DND-41 (cell line): ENCODE measurements around the gene CPNE6.
"Not testable (repeated sequence)": the region's sequence is repeated elsewhere in the genome, so short reads cannot be mapped to it uniquely, and the experiment has no call there.

Experiments used
- ATAC-seq: fragments of 200-7000 bp; cut with Tn5 transposase; 3 replicates; pipeline ENCODE4 v1.9.1; 2021; ENCODE audit warnings: low read depth; ENCODE audit not compliant: insufficient read depth
- DNase-seq: peaks from one replicate; pipeline ENCODE4 v3.0.0-alpha.2; 2020
- H2AFZ ChIP-seq: 2 replicates; pipeline ENCODE4 v1.6.0; 2012; ENCODE audit warnings: low read depth, low read length
- H3K27ac ChIP-seq: 2 replicates; pipeline ENCODE4 v1.5.1; 2012; ENCODE audit warnings: low read length, inconsistent platforms
- H3K27me3 ChIP-seq: fragments of 200-600 bp; sonication (generic); 2 replicates; pipeline ENCODE4 v1.6.0; 2012; ENCODE audit warnings: low read length, mild to moderate bottlenecking, inconsistent platforms; ENCODE audit not compliant: insufficient read depth, poor library complexity
- H3K36me3 ChIP-seq: 2 replicates; pipeline ENCODE4 v1.5.1; 2012; ENCODE audit warnings: low read length, inconsistent platforms; ENCODE audit not compliant: insufficient read depth
- H3K4me1 ChIP-seq: 2 replicates; pipeline ENCODE4 v1.5.1; 2012; ENCODE audit warnings: mild to moderate bottlenecking, low read length; ENCODE audit not compliant: insufficient read depth
- H3K4me2 ChIP-seq: 2 replicates; pipeline ENCODE4 v1.6.0; 2012; ENCODE audit warnings: mild to moderate bottlenecking, moderate library complexity, low read length, inconsistent platforms; ENCODE audit not compliant: insufficient read depth
- H3K4me3 ChIP-seq, 2 experiments: fragments of 200-600 bp in 1 of 2; shearing (Covaris generic) in 1 of 2; 2 replicates each; pipeline ENCODE4 v1.5.1; 2012 to 2016; ENCODE audit warnings: inconsistent platforms in 2 of 2, low read length in 2 of 2, mild to moderate bottlenecking in 2 of 2, low read depth in 1 of 2, moderate library complexity in 1 of 2
- H3K79me2 ChIP-seq: 2 replicates; pipeline ENCODE4 v1.6.0; 2012; ENCODE audit warnings: low read length, inconsistent platforms; ENCODE audit not compliant: insufficient read depth
- H3K9ac ChIP-seq: 2 replicates; pipeline ENCODE4 v1.6.0; 2012; ENCODE audit warnings: low read depth, mild to moderate bottlenecking, inconsistent platforms, low read length, moderate library complexity
- H3K9me3 ChIP-seq: 2 replicates; pipeline ENCODE4 v1.5.1; 2012; ENCODE audit warnings: low read length, moderate library complexity, mild to moderate bottlenecking, inconsistent platforms; ENCODE audit not compliant: insufficient read depth, severe bottlenecking
- H4K20me1 ChIP-seq: 2 replicates; pipeline ENCODE4 v1.6.0; 2012; ENCODE audit warnings: low read length; ENCODE audit not compliant: insufficient read depth
- CTCF ChIP-seq: IDR thresholded peaks from 2 replicates; pipeline ENCODE4 v1.5.1; 2012; ENCODE audit warnings: borderline replicate concordance, low read length, moderate library complexity, mild to moderate bottlenecking; ENCODE audit not compliant: poor library complexity, severe bottlenecking; ENCODE audit errors: extremely low read depth
- EZH2 ChIP-seq: IDR thresholded peaks from 3 replicates; pipeline ENCODE4 v1.6.1; 2012; ENCODE audit warnings: borderline replicate concordance, low read depth, mild to moderate bottlenecking, moderate library complexity, low read length, inconsistent platforms; ENCODE audit not compliant: severe bottlenecking

The CPNE6 gene

GRCh38 chr14:24102357-24103048 is 31.1 kb downstream of the CPNE6 start:
- no peak overlapping the region for H3K4me2 ChIP-seq
- TF ChIP-seq CTCF (no peak), EZH2 (no peak)
- no peak overlapping the region for H3K4me3 ChIP-seq
- ATAC-seq (no peak), DNase-seq (no peak)
- no peaks in the 10 kb centered on the region for H3K9me3 ChIP-seq
- H3K9ac ChIP-seq = no peak overlapping the region
- no peaks in the 10 kb centered on the region for H4K20me1 ChIP-seq
- no peaks in the 10 kb centered on the region for H3K27me3 ChIP-seq
- peaks cover 47% of the 10 kb centered on the region for H3K36me3 ChIP-seq
- H3K27ac ChIP-seq = no peak overlapping the region
- no peak overlapping the region for H2AFZ ChIP-seq
- H3K4me1 ChIP-seq = no peaks in the 10 kb centered on the region
- no peaks in the 10 kb centered on the region for H3K79me2 ChIP-seq

- peaks cover 41% of the 10 kb centered on the region for H3K36me3 ChIP-seq
- peaks cover 4% of the 10 kb centered on the region for H3K4me1 ChIP-seq
- ATAC-seq (no peak), DNase-seq (no peak)
- no peak overlapping the region for H3K4me2 ChIP-seq
- H2AFZ ChIP-seq = no peak overlapping the region
- no peak overlapping the region for H3K4me3 ChIP-seq
- H3K9ac ChIP-seq = no peak overlapping the region
- TF ChIP-seq EZH2 (no peak), CTCF (no peak)
- H3K27ac ChIP-seq = no peak overlapping the region
- no peaks in the 10 kb centered on the region for H3K79me2 ChIP-seq
- no peaks in the 10 kb centered on the region for H4K20me1 ChIP-seq
- H3K27me3 ChIP-seq = no peaks in the 10 kb centered on the region
- H3K9me3 ChIP-seq = no peaks in the 10 kb centered on the region
These were observed 32.1 kb downstream of the CPNE6 start for GRCh38 chr14:24103451-24103850.

GRCh38 chr14:24105609-24106239 is 34.4 kb downstream of the CPNE6 start:
- ATAC-seq, DNase-seq, H3K27ac ChIP-seq, H3K9ac ChIP-seq, H4K20me1 ChIP-seq, H3K4me3 ChIP-seq, H3K79me2 ChIP-seq, H2AFZ ChIP-seq, H3K27me3 ChIP-seq, H3K9me3 ChIP-seq, H3K4me2 ChIP-seq: not testable (repeated sequence)
- Histone ChIP-seq H3K4me1 (peaks cover 13% of the 10 kb centered on the region), H3K36me3 (peaks cover 21% of the 10 kb centered on the region)

- ATAC-seq (no peak), DNase-seq (no peak)
- Histone ChIP-seq H3K4me1 (peaks cover 13% of the 10 kb centered on the region), H3K9ac (no peak overlapping the region), H4K20me1 (no peaks in the 10 kb centered on the region), H3K27me3 (no peaks in the 10 kb centered on the region), H2AFZ (no peak overlapping the region), H3K4me3 (no peak overlapping the region), H3K79me2 (no peaks in the 10 kb centered on the region), H3K27ac (no peak overlapping the region), H3K4me2 (no peak overlapping the region), H3K9me3 (no peaks in the 10 kb centered on the region), H3K36me3 (peaks cover 17% of the 10 kb centered on the region)
- TF ChIP-seq EZH2 (no peak), CTCF (no peak)
These were observed 35.4 kb downstream of the CPNE6 start for GRCh38 chr14:24106672-24107271.
